ENCODE results near the gene FCSK.

FCSK gene

GRCh38 chr16:70467608-70468007 is 13.2 kb downstream of the FCSK start:
- TF ChIP-seq GABPA (IDR thresholded peaks at IDR 0.05; ENCODE audit: low read depth) (no peak), SPI1 (IDR thresholded peaks at IDR 0.05; ENCODE audit: borderline replicate concordance, low read depth) (no peak), POLR2AphosphoS5 (IDR thresholded peaks at IDR 0.05; ENCODE audit: low read depth) (no peak), REST (IDR thresholded peaks at IDR 0.05; ENCODE audit: insufficient replicate concordance, low read depth) (no peak)
- TF ChIP-seq, protein P1, sequence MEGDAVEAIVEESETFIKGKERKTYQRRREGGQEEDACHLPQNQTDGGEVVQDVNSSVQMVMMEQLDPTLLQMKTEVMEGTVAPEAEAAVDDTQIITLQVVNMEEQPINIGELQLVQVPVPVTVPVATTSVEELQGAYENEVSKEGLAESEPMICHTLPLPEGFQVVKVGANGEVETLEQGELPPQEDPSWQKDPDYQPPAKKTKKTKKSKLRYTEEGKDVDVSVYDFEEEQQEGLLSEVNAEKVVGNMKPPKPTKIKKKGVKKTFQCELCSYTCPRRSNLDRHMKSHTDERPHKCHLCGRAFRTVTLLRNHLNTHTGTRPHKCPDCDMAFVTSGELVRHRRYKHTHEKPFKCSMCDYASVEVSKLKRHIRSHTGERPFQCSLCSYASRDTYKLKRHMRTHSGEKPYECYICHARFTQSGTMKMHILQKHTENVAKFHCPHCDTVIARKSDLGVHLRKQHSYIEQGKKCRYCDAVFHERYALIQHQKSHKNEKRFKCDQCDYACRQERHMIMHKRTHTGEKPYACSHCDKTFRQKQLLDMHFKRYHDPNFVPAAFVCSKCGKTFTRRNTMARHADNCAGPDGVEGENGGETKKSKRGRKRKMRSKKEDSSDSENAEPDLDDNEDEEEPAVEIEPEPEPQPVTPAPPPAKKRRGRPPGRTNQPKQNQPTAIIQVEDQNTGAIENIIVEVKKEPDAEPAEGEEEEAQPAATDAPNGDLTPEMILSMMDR (IDR thresholded peaks at IDR 0.05; ENCODE audit: insufficient read depth, low read length): no peak
- no peak overlapping the region for H3K4me3 ChIP-seq (replicated peaks; ENCODE audit: insufficient read depth, low read length)
- no peak for DNase-seq (ENCODE audit: low read depth in 1 of 2, low spot score in 1 of 2)
- no peaks in the 10 kb centered on the region for H3K27me3 ChIP-seq (ENCODE audit: insufficient read depth, poor library complexity, severe bottlenecking)
- H3K27ac ChIP-seq (replicated peaks): no peak overlapping the region

- Histone ChIP-seq H3K4me3 (replicated peaks; ENCODE audit: insufficient read depth, low read length) (no peak overlapping the region), H3K27me3 (ENCODE audit: insufficient read depth, poor library complexity, severe bottlenecking) (no peaks in the 10 kb centered on the region), H3K27ac (replicated peaks) (no peak overlapping the region)
- TF ChIP-seq SPI1 (IDR thresholded peaks at IDR 0.05; ENCODE audit: borderline replicate concordance, low read depth) (no peak), GABPA (IDR thresholded peaks at IDR 0.05; ENCODE audit: low read depth) (no peak), REST (IDR thresholded peaks at IDR 0.05; ENCODE audit: insufficient replicate concordance, low read depth) (no peak), POLR2AphosphoS5 (IDR thresholded peaks at IDR 0.05; ENCODE audit: low read depth) (no peak)
- TF ChIP-seq, protein P1 (IDR thresholded peaks at IDR 0.05; ENCODE audit: insufficient read depth, low read length): no peak
- no peak for DNase-seq (ENCODE audit: low read depth in 1 of 2, low spot score in 1 of 2)
Measured at GRCh38 chr16:70468776-70469525, 14.6 kb downstream of the FCSK start.

- no peak for TF ChIP-seq SPI1 (IDR thresholded peaks at IDR 0.05; ENCODE audit: borderline replicate concordance, low read depth)
- no peak for TF ChIP-seq POLR2AphosphoS5 (IDR thresholded peaks at IDR 0.05; ENCODE audit: low read depth)
- TF ChIP-seq GABPA (IDR thresholded peaks at IDR 0.05; ENCODE audit: low read depth): no peak
- no peak for TF ChIP-seq REST (IDR thresholded peaks at IDR 0.05; ENCODE audit: insufficient replicate concordance, low read depth)
- TF ChIP-seq, protein P1 (IDR thresholded peaks at IDR 0.05; ENCODE audit: insufficient read depth, low read length): no peak
Measured at GRCh38 chr16:70470141-70470926, 15.9 kb downstream of the FCSK start.

More at GRCh38 chr16:70470141-70470926, 15.9 kb downstream of the FCSK start:
- Histone ChIP-seq H3K4me3 (replicated peaks; ENCODE audit: insufficient read depth, low read length) (no peak overlapping the region), H3K27ac (replicated peaks) (no peak overlapping the region), H3K27me3 (ENCODE audit: insufficient read depth, poor library complexity, severe bottlenecking) (no peaks in the 10 kb centered on the region)
- DNase-seq (ENCODE audit: low read depth in 1 of 2, low spot score in 1 of 2): no peak
